ENCODE measurements around the gene SPRR4. TPM values are rescaled to one million over a fixed set of nuclear protein-coding genes. Genes with fewer than 3 reads are reported as not detected.

Gene SPRR4
- total RNA-seq, 1 donor from 2014 or later: not detected

GRCh38 chr1:152995842-152996241 lies 25.4 kb downstream of the SPRR4 start:
- intact Hi-C loops (cut with micrococcal nuclease): no loop called here
- Histone ChIP-seq H3K27me3 (ENCODE audit: low read depth) (peaks cover 4% of the 10 kb centered on the region), H3K27ac (replicated peaks) (no peak overlapping the region), H3K4me3 (no peak overlapping the region), H3K4me1 (no peaks in the 10 kb centered on the region), H3K9me3 (replicated peaks) (peaks cover 26% of the 10 kb centered on the region), H3K36me3 (no peaks in the 10 kb centered on the region)
- DNase-seq: no peak
- TF ChIP-seq, protein P1, sequence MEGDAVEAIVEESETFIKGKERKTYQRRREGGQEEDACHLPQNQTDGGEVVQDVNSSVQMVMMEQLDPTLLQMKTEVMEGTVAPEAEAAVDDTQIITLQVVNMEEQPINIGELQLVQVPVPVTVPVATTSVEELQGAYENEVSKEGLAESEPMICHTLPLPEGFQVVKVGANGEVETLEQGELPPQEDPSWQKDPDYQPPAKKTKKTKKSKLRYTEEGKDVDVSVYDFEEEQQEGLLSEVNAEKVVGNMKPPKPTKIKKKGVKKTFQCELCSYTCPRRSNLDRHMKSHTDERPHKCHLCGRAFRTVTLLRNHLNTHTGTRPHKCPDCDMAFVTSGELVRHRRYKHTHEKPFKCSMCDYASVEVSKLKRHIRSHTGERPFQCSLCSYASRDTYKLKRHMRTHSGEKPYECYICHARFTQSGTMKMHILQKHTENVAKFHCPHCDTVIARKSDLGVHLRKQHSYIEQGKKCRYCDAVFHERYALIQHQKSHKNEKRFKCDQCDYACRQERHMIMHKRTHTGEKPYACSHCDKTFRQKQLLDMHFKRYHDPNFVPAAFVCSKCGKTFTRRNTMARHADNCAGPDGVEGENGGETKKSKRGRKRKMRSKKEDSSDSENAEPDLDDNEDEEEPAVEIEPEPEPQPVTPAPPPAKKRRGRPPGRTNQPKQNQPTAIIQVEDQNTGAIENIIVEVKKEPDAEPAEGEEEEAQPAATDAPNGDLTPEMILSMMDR (IDR thresholded peaks at IDR 0.05; ENCODE audit: borderline replicate concordance): no peak

DNA sequence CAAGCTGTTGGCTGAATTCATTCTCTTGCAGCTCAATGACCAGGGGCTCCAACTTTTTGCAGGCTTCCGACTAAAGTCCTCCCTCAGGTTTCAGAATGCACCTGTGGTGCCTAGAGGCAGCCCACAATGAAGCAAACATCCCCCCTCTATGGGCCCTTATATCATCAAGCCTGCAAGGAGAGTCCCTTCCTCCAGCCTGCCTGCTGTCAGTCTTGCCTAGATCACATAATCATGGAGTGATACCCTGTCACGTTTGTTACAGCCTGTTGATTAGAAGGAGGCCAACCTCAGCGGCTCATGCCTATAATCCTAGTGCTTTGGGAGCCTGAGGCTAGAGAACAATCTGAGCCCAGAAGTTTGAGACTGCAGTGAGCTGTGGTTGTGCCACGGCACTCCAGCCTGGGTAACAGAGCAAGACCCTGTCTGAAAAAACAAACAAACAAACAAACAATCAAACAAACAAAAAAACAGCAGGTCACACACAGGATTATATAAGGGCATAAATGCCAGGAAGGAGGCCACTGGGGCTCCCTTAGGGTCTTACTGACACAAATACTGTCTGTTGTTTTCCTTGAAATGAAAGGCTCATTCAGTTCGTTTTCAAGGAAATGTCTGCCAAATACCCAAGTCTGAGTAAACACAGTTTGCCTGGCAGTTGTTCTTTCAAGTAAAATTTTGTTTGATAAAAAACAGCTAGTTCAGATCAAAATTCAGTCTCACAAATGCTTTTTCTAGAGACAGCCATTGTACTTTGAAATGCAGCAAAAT lies 26.4 kb downstream of the SPRR4 start:
- TF ChIP-seq, protein P1 (IDR thresholded peaks at IDR 0.05; ENCODE audit: borderline replicate concordance): no peak
- DNase-seq: no peak
- H3K36me3 ChIP-seq: no peaks in the 10 kb centered on the region
- H3K4me1 ChIP-seq: no peaks in the 10 kb centered on the region
- peaks cover 26% of the 10 kb centered on the region for H3K9me3 ChIP-seq (replicated peaks)
- intact Hi-C loops (cut with micrococcal nuclease): no loop called here
- H3K27ac ChIP-seq (replicated peaks): no peak overlapping the region
- no peak overlapping the region for H3K4me3 ChIP-seq
- peaks cover 4% of the 10 kb centered on the region for H3K27me3 ChIP-seq (ENCODE audit: low read depth)

- Histone ChIP-seq H3K27me3 (ENCODE audit: low read depth) (peaks cover 4% of the 10 kb centered on the region), H3K4me1 (no peaks in the 10 kb centered on the region), H3K4me3 (no peak overlapping the region), H3K9me3 (replicated peaks) (peaks cover 26% of the 10 kb centered on the region), H3K36me3 (no peaks in the 10 kb centered on the region), H3K27ac (replicated peaks) (no peak overlapping the region)
- TF ChIP-seq, protein P1 (IDR thresholded peaks at IDR 0.05; ENCODE audit: borderline replicate concordance): no peak
- intact Hi-C loops (cut with micrococcal nuclease): no loop called here
- DNase-seq: no peak
Observed at GRCh38 chr1:152997901-152998300, 27.5 kb downstream of the SPRR4 start.

- Histone ChIP-seq H3K4me3 (no peak overlapping the region), H3K27me3 (ENCODE audit: low read depth) (peaks cover 4% of the 10 kb centered on the region), H3K9me3 (replicated peaks) (peaks cover 26% of the 10 kb centered on the region), H3K27ac (replicated peaks) (no peak overlapping the region), H3K36me3 (no peaks in the 10 kb centered on the region), H3K4me1 (no peaks in the 10 kb centered on the region)
- intact Hi-C loops (cut with micrococcal nuclease): no loop called here
- DNase-seq: no peak
- TF ChIP-seq, protein P1 (IDR thresholded peaks at IDR 0.05; ENCODE audit: borderline replicate concordance): no peak
Observed at GRCh38 chr1:152998476-152998875, 28.0 kb downstream of the SPRR4 start.

GRCh38 chr1:152999818-153000217 lies 29.4 kb downstream of the SPRR4 start:
- Histone ChIP-seq H3K4me3 (no peak overlapping the region), H3K27ac (replicated peaks) (no peak overlapping the region), H3K36me3 (no peaks in the 10 kb centered on the region), H3K9me3 (replicated peaks) (peaks cover 13% of the 10 kb centered on the region), H3K27me3 (ENCODE audit: low read depth) (peaks cover 4% of the 10 kb centered on the region), H3K4me1 (no peaks in the 10 kb centered on the region)
- intact Hi-C loops (cut with micrococcal nuclease): no loop called here
- DNase-seq: no peak
- TF ChIP-seq, protein P1 (IDR thresholded peaks at IDR 0.05; ENCODE audit: borderline replicate concordance): no peak
